ENCODE results near the gene SOX14.

GRCh38 chr3:137760341-137761098, 3.6 kb upstream of the SOX14 start:
- TF ChIP-seq EZH2 (IDR thresholded peaks at IDR 0.05; ENCODE audit: insufficient read depth, poor library complexity, severe bottlenecking) (no peak), EZH2phosphoT487 (IDR thresholded peaks at IDR 0.05; ENCODE audit: insufficient read depth, low read depth) (no peak)

Data from GM23248 (cell line).